ENCODE data around the gene KRTAP26-1. TPM values are rescaled to one million over a fixed set of nuclear protein-coding genes. Genes with fewer than 3 reads are reported as not detected.
A peak's percentile ranks its signal among the peaks of the same experiment; 100 is the strongest.

KRTAP26-1 gene
- total RNA-seq, 1 donor = not detected

- no peak within 1 kb of the TSS for H3K4me3 ChIP-seq (ENCODE audit: low read depth, low read length)
- TF ChIP-seq, protein P1, sequence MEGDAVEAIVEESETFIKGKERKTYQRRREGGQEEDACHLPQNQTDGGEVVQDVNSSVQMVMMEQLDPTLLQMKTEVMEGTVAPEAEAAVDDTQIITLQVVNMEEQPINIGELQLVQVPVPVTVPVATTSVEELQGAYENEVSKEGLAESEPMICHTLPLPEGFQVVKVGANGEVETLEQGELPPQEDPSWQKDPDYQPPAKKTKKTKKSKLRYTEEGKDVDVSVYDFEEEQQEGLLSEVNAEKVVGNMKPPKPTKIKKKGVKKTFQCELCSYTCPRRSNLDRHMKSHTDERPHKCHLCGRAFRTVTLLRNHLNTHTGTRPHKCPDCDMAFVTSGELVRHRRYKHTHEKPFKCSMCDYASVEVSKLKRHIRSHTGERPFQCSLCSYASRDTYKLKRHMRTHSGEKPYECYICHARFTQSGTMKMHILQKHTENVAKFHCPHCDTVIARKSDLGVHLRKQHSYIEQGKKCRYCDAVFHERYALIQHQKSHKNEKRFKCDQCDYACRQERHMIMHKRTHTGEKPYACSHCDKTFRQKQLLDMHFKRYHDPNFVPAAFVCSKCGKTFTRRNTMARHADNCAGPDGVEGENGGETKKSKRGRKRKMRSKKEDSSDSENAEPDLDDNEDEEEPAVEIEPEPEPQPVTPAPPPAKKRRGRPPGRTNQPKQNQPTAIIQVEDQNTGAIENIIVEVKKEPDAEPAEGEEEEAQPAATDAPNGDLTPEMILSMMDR (IDR thresholded peaks at IDR 0.05; ENCODE audit: insufficient read depth, low read depth, low read length) = no peak
- no peak for DNase-seq (ENCODE audit: low read depth)
These were observed 30.9 kb downstream of the KRTAP26-1 start, which contains the start of gene KRTAP25-1 for GRCh38 chr21:30289215-30289614. TSS of gene KRTAP25-1 (minus strand) at chr21:30289514. CDS start at chr21:30289490, 24 bp downstream.

GRCh38 chr21:30282850-30283249, 37.3 kb downstream of the KRTAP26-1 start, which contains the start of gene KRTAP24-1:
TSS of gene KRTAP24-1 (minus strand) at chr21:30282950. CDS start at chr21:30282932, 18 bp downstream.
- no peak for DNase-seq (ENCODE audit: low read depth)
- TF ChIP-seq, protein P1 (IDR thresholded peaks at IDR 0.05; ENCODE audit: insufficient read depth, low read depth, low read length) = no peak
- H3K4me3 ChIP-seq (ENCODE audit: low read depth, low read length) = no peak within 1 kb of the TSS

DNA sequence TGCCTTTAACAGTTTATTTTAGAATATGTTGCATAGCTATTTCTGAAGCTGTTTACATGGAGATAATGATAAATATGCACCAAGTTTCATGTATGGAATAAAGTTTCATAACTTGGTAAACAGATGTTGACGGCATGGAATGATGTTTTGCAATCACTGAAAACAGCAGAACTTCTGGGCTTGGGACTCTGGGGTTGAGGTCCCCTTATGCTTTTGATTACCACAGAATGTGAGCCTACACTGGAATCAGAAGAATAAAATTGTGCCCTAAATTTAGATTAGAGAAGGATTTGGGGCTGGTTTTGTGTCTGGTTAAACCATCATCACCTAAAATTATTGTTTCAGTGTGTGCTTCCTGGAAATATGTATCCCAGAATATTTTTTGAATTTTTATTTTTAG, 48.5 kb downstream of the KRTAP26-1 start:
- no peak overlapping the region for H3K4me3 ChIP-seq (ENCODE audit: low read depth, low read length)
- TF ChIP-seq, protein P1 (IDR thresholded peaks at IDR 0.05; ENCODE audit: insufficient read depth, low read depth, low read length) = no peak
- DNase-seq (ENCODE audit: low read depth) = no peak

- TF ChIP-seq, protein P1 (IDR thresholded peaks at IDR 0.05; ENCODE audit: insufficient read depth, low read depth, low read length) = no peak
- peak; percentile 0 for DNase-seq (ENCODE audit: low read depth)
- H3K4me3 ChIP-seq (ENCODE audit: low read depth, low read length) = no peak overlapping the region
These were observed 49.0 kb downstream of the KRTAP26-1 start for GRCh38 chr21:30271156-30271555.

DNA sequence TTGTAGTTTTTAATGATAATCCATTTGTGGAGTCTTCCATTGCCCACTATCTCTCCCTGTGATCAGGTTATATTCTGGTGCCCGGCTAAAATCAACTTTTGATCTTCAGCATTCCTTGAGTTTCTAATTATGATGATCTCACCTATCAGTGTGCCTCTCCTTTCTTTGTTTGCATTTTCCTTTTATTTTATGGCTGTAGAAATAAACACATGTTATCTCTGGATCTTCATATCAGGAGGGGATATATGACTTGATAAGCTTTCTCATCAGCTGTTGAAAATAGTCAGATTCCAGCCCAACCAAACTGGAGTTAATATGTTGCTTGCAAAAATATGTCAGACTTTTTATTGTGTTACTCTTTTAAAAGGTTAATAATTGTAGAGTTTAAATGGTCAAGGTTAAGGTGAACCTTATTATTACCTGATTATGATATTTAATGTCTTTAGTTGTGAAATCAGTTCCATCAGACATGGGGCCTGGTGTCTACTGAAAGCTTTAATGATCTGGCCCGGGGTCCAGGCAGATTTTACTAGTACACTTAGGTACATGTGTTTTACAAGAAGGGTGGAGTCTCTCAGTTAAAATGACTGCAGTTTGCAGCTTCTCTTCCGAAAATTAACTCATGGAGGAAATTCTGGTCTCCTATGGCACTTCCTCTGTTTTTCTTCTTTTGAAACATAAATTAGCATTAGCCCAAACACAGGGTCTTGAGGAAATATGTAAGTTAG, 50.1 kb downstream of the KRTAP26-1 start:
- H3K4me3 ChIP-seq (ENCODE audit: low read depth, low read length) = no peak overlapping the region
- TF ChIP-seq, protein P1 (IDR thresholded peaks at IDR 0.05; ENCODE audit: insufficient read depth, low read depth, low read length) = no peak
- DNase-seq (ENCODE audit: low read depth) = no peak

Small RNA genes lying within 50 kb of the gene (small RNA-seq; reads per million reads assigned to genes)
- gene KRTAP23-1 = not detected

Other genes starting within 250 kb of the KRTAP26-1 start
- gene CLDN17, start 153.5 kb downstream of the KRTAP26-1 start, total RNA-seq = not detected in 2 replicates
- not detected in 2 replicates for gene CLDN8, start 104.2 kb downstream of the KRTAP26-1 start, total RNA-seq
- not detected in 2 replicates for gene KRTAP24-1, start 37.4 kb downstream of the KRTAP26-1 start, total RNA-seq
- gene KRTAP25-1, start 30.8 kb downstream of the KRTAP26-1 start, total RNA-seq = not detected in 2 replicates
- not detected in 2 replicates for gene KRTAP27-1, start 17.4 kb upstream of the KRTAP26-1 start, total RNA-seq
- gene KRTAP23-1, start 28.3 kb upstream of the KRTAP26-1 start, total RNA-seq = not detected in 2 replicates
- not detected in 2 replicates for gene KRTAP13-2, start 52.0 kb upstream of the KRTAP26-1 start, total RNA-seq
- gene KRTAP13-1, start 75.7 kb upstream of the KRTAP26-1 start, total RNA-seq = not detected in 2 replicates
- not detected in 2 replicates for gene KRTAP13-3, start 105.6 kb upstream of the KRTAP26-1 start, total RNA-seq
- not detected in 2 replicates for gene KRTAP13-4, start 109.9 kb upstream of the KRTAP26-1 start, total RNA-seq
- gene KRTAP15-1, start 120.0 kb upstream of the KRTAP26-1 start, total RNA-seq = not detected in 2 replicates
- not detected in 2 replicates for gene KRTAP19-1, start 160.1 kb upstream of the KRTAP26-1 start, total RNA-seq
- not detected in 2 replicates for gene KRTAP19-2, start 167.1 kb upstream of the KRTAP26-1 start, total RNA-seq
- not detected in 2 replicates for gene KRTAP19-3, start 171.7 kb upstream of the KRTAP26-1 start, total RNA-seq
- not detected in 2 replicates for gene KRTAP19-4, start 176.8 kb upstream of the KRTAP26-1 start, total RNA-seq
- not detected in 2 replicates for gene KRTAP19-5, start 181.8 kb upstream of the KRTAP26-1 start, total RNA-seq
- not detected in 2 replicates for gene KRTAP19-6, start 221.5 kb upstream of the KRTAP26-1 start, total RNA-seq
- not detected in 2 replicates for gene KRTAP19-7, start 241.0 kb upstream of the KRTAP26-1 start, total RNA-seq

Data from fibroblast of villous mesenchyme (primary cell).